ENCODE measurements around the gene RAB6B.
A peak's percentile ranks its signal among the peaks of the same experiment; 100 is the strongest.

Gene RAB6B

DNA sequence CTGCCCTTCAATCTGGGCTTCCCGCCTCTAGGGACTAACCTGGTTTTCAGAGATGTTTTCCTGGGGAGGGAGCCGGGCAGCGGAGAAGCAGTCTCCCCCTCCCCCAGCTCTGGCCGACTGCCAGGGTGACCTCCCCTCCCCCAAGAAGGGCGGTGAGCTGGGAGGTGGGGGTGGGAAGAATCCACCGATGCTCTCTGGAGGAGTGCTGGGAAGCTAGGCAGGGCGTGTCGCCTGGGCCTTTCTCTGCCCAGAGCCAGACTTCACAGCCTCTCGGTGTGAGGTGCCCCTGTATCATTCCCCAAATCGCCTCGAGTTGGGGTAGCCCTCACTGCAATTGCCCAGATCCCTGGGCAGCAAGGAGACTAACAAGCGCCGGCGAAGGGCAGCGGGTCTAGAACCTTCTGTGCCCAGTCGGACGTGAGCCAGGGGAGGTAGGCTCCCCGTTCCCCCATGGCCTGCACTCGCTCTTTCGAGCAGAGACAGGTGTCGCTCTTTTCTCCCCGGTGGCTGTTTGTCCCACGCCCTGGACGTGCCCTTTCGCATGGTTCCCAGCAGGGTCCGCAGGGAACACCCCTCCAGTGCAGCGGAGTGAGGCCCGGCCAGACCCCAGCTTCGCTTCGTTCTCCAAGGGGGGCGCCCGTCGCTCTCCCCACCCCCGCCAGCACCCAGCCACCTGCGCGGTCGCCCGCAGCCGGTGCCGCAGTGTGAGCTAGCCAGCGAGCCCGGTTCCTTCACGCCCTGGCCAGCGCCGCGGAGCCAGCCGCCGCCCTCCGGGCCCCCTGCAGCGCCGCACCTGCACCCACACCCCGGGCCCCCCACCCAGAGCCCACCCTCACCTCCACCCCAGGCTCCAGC is 1.1 kb downstream of the RAB6B start:
- peak; percentile 70 for DNase-seq

DNA sequence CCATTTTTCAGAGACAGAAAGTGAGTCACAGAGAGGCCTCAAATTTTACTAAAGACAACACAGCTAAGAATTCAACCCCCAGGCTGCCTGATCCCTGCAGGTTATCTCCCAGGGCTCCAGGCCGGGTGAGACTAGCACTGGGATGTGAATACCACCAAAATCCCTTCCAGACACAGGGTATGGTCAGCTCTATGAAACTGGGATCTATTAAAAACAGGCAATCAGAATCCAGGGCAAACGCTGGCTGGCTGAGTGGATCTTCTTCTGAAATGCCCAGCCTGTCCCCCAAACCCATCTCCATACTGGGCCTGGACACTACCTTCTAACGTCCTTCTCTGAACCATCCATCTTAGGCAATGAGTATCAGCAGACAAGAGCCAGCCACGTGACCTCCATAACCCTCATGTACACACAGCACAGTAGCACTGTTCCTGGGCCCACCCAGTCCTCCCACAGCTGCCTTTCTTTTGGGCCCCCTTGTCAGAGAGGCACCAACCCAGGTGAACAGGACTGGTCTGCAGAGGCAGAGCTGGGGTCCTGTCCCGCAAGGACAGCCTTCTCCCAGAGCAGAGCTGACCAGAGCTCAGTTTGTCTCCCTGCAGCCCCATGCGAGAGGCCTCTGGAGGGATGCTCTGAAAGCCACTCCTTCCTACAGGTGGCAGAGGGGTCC is 1.9 kb downstream of the RAB6B start:
- DNase-seq: no peak

DNA sequence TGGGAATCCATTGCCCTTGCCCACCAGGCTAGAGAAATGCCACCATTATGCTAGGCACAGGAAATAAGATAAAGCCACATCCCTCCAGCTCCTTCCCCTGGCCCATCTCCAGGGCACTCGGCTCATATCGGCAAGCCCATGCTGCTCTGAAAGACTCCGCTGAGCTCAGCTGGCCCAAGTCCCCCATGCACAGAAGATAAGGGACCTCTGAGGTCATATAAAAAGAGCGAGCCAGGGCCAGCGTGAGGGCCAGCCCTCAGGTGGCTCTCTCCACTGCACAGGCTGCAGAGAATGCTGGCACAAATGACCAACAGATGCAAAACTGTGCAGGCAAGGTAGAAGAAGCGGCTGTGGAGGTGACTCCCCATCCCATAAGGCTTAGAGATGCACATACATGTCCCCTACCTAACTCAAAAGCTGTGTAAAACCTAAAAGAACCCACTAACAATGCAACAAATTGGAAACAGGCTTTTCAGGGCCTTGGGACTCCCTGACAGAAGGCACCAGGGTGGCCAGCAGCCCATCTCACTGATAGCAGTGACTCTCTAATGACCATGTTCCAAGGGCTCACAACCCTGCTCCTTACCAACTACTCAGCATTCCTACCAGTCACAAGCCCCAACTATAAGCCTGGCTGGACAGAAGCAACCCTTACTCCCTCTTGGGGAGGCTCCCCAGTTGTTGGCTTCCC is 3.0 kb downstream of the RAB6B start:
- DNase-seq: no peak

DNA sequence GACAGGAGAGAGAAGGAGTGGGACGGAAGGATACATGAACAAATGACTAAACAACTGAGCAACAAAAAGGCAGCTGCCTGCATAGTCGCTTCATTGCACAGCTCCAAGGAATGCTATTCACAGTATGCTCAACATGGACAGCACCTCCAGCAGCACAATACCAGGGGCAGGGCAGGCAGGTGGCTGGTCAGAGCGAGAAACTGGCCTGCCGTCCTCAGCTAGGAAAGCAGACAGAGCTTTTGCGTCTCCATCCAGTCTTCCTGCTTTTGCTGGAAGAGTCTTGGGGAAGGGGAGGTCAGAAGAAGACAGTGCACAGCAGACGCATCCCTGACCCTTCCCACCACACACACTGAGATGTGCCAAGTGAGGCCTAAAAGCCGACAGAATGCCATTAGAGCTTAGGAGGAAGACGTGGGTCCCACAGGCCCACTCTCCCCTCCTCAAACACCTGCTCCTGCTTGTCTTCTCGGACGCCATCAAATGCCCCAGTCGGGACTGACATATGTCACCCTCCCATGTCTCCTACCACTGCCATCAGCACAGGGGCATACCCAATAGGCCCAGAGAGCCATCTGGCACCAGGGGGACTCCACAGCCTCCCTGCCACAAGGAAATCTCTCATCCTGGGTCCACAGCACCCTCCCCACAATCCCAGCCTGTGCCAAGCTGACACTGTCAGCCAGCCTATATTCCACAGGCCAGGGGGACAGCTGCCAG is 3.9 kb downstream of the RAB6B start:
- no peak for DNase-seq

DNA sequence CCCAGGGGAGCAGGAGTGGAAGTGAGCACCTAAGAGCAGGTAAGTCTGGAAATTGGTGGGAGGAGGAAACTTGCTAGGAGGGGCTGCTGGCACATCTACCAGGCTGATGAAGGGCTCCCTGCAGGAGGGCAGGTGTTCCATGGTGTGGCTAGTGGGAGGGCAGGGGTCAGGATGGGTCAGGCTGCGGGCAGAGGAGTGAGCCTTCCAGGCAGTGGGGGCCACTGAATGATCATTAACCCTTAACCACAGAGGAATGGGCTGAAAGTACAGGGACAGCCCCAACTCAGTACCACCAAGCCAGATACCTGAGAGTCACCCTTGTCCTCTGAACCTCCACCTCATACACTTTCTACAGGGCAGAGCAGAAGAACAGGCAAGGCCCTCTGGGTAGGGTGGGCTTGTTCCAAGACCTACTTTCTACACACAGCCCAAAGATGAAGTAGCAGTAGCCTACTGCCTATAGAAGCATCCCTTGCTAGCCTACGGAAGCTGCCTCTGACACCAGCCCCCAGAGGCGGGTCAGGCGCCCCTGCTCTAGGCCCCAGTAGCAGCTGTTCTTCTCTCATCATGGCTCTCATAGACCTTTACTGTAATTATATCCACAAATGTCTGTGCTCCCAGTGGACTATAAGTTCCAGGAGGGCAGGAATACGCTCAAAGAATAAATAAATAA is 4.6 kb downstream of the RAB6B start:
- no peak for DNase-seq

DNA sequence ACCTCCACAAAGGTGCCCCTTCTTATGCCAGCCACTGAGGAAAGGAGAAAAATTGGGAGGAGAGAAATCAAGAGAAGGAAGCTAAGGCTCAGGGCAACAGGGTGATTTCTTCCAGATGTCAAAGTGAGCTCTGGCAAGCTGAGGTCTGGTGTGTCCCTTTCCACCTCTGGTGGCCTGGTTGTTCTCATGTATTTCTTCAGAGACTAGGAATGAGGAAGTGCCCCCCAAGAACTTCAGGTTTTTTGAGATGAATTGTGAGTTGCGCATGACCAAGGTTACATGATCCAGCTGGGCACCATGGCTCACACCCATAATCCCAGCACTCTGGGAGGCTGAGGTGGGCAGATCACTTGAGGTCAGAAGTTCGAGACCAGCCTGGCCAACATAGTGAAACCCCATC is 5.6 kb downstream of the RAB6B start:
- DNase-seq: no peak

DNA sequence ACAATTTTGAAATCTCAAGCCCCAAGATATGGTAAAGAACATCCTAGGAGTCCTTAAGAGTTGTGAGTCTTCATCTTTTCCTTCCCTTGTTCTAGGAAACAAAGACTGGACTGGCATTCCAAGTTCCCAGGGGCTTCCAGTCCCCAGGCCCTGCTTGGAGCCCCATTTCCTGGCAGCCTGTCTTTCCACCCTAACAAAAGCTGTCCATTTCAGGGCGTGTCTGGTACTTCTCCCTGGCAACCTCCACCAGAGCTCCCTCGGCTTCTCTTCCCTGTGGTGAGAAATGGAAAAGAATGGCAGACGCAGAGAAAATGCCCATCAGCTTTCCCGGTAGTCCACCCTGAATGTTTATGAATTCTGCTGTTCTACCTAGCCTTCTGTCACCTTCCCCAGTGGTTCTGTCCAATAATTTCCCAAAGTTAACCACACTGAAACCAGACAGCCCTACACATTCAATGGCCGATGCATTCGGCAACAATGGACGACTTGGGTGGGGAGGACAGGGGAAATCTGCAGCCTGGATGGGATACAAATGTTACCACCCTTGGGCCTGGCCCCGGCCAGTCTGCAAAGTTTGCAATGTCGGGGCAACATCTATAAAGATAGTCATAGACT is 6.8 kb downstream of the RAB6B start:
- no peak for DNase-seq

DNA sequence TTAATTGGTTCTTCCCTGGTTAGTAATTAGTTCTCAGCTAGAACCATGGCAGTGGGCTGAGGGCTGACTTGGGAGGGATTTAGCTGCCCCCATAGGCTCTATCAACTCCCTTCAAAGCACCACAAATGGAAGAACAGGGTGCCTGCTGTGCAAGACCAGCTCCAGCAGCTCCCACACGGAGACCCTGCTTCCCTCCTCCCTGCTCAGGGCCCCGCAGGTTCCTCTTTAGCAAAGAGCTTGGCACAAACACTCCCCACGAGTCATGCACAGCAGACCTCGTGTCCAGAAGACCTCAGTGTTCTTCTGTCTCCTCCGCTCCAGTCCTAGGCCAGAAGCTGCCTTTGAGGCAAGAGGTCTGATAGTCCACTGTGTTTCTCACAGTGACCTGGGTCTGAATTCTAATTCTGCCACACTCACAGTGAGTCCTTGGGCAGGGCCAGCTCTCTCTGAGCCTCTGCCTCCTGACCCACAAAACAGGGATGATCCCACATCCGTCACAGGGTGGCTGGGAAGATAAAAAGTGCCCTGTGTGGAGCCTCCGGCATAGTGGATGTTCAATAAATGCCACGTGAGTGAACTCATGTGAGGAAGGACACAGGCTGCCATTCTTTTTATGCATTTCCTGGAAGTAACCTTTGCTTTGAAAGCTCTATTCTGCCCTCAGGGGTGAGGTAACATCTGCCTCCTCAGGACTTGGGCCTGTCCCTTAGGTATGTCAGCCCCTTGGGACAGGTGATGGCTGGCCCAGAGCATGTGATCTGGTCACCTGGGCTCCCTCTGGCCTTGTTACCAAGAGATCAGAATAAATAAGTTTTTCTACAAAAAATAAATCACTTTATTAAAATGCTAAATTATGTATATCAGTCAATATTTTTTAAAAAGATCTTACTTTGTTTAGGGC is 7.6 kb downstream of the RAB6B start:
- DNase-seq: no peak

DNA sequence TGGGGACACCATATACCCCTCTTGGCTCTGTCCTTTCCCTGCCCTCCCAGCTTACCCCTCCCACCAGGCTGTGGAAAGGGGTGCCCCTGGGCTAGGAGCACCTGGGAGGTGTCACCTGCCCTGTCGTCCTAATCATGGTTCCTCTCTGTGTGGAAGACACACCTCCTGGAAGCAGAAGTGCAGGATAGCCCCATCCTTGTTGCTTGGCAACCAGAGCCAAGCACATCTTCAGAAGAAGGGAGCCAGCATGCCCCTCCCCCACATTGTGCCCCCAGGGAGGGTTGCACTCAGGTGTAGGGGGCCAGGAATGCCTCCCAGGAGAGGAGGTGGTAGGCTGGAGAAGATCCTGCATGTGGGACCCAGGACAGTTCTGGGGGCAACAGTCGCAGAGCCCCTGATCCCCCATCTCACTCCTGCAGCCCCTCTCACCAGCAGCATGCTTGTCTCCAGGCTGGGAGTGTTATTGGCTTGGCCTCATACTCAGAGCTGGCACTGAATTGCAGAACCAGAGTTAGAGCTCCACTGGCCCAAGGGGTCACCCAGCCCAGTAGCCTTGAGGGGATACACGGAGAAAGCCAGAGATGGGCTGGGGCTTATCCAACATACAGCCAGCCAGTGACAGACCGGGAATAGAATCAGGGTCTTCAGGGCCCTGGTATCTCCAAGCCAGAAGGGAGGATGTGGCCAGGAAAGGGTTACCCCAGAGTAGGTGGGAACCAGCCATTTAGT is 8.4 kb downstream of the RAB6B start:
- DNase-seq: no peak

DNA sequence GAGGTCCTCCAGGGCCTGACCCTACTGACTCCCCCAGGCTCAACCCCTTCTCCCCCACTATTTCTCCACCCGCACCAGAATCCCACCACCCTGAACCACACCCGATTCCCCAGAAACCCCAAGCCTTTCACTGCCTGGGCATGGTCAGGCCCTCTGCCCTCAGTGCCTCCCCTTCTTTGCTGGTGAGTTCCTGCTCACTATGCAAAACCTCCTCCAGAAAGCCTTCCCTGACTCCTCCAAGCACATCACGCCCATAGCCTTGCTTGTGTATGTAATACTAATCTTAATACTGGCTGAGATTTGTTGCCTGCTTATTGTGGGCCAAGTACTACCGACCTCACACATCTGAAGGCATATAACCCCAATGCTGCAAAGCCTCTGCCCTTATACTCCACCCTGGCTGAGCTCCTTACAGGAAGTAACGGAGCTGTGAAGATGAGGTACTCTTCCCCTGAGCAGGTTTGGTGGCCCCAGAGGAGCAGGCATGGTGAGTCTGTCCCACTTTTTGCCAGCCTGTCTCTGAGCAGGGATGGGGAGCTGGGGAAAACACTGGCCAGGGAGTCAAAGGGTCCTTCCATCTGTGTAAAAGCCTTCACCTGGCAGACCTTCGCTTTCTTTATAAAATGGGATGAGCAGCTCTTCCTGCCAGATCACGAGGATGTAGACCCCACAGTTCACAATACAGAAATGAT is 9.5 kb downstream of the RAB6B start:
- no peak for DNase-seq

DNA sequence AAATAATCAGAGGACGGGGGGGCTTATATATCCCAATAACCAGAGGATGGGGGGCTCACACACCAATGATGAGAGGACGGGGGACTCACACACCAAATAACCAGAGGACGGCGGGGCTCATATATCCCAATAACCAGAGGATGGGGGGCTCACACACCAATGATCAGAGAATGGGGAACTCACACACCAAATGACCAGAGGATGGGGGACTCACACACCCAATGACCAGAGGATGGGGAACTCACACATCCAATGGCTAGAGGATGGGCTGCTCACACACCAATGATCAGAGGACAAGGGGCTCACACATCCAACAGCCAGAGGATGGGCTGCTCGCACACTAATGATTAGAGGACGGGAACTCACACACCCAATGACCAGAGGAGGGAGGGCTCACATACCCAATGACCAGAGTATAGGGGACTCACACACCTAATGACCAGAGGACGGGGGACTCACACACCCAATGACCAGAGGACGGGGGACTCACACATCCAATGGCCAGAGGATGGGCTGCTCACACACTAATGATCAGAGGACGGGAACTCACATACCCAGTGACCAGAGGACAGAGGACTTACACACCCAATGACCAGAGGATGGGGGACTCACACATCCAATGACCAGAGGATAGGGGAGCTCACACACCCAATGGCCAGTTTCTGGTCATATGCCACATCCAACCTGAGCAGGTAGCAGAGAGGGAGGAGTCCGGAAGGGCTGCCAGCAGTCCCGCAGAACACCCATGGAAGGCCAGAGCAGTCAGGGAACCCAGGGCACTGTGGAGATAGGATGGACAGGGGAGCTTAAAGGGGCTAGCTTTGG is 10.6 kb downstream of the RAB6B start:
- DNase-seq: no peak

DNA sequence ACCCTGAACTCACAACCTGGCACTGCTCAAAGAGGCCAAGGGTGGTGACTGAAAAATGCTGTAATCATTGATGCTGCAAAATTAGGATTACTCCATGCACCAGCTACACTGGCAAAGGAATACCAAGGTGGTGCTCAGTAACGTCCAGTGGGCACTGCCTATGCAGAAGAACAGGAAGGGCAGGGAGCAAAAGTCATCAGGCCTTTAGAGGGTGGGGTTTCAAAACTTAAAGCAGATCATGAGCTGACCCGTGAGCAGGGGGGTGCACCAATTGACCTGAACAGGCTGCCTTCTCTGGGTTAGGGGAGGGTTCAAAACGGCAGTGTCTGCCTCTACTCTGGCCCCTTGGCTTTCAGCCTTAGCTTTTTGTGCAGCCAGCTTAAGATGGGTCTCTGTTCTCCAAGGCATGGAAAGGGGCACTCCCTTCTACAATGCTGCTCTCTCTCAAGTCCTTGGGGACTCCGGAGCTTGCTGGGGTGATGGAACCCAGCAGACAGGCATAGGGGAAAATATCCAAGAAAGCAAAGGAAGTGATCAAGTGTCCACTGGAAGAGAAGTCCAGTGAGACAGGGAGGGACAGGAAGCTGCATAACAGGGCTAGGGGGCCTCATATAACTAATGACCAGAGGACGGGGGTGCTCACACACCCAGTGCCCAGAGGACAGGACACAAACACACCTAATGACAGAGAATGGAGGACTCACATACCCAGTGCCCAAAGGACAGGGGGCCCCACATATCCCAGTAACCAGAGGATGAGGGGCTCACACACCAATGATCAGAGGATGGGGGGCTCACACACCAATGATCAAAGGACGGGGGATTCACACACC is 11.4 kb downstream of the RAB6B start:
- DNase-seq: no peak

DNA sequence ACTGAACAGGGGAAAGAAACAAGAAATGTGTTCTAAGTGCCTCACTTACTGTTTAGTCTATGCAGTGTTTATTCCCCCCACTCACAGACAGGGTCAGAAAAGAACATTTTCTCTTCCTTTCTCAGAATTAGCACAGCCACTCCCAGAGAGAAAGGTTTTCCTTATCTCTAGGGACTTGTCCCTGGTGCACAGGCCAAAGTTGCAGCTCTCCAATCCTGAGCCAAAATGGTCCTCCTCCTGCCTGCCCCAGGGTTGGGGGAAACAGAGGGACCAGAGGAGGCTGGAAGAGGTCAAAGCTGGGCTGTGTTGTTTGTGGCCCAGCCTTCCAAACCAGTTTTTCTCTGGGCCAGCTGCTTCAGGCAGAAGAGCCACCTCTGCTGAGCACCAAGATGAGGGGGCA is 12.0 kb downstream of the RAB6B start:
- no peak for DNase-seq

DNA sequence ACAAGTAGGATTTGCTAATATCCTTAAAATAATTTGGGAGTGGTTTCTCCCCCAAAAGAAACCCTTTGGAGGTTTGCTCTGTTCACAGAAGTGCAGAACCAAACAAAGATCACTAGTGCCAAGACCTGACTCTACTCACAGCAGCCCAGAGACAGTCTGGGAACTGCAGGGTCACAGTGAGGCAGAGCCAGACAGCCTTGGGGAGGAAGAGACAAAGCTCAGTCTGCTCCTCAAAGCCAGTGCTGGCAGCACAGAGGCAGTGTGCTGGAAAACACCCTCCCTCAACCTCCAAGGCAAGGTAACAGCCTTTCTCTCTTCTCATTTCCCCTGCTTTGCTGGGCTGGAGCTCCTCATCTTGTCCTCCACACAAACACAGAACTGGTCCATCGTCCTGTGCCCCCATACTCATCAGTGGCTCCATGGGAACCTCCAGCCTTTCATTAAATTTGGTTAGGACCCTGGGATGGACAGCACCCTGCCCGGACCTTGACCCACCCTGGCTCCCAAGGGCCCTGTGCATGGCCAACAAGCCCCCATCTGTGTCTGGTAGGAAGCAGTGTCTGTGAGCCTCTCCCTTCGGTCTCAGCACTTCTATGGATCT is 12.6 kb downstream of the RAB6B start:
- no peak for DNase-seq

DNA sequence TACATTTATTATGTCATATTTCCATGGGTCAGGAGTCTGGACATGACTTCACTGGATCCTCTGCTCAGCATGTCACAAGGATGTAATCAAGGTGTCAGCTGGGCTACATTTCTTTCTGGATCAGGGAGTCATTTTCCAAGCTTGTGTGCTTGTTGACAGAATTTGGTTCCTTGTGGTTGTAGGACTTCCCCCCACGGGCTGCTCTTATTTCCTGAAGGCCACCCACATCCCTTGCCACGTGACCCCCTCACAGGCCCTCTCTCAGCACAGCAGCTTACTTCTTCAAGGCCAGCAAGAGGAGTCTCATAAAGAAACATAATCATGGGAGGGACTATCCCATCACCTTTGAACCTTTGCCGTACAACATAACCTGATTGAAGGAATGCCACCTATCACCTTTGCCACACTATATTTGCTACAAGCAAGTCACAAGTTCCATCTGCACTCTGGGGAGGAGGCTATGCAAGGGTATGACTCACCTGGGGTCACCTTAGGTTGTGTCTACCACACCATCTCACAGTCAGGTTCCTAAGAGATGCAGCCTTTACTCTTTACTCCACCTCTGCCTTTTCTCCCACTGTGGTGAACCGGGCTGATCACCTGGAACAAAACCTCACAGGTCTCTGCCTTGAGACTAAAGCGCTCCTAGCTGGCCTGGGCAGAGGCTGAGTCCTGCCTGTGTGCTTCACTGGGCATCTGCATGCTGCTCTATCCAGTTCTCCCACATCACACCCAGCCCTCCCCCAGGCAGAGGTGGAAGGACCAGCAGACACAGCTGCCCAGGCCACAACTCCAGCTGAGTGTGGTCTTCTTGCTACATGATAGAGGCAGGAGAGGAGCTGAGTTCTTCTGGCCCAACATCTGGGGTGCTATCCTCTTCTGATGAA is 13.5 kb downstream of the RAB6B start:
- DNase-seq: no peak

DNA sequence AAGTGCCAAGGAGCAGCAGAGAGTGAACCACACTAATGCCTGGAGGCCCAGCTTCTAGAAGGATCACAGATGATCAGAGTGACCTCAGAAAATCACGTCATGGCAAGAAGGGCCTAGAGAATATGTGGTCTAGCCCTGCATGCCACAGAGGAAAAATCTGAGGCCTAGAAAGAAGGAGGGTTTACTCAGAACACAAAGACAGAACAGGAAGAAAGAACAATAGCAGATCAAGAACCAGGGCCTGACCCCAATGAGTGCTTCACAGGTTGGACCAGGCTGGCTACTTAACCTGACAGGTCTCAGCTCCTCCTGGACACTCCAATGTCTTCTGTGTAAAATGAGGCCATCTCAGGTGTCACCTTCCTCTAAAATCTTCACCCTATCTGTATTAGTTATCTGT is 14.2 kb downstream of the RAB6B start:
- no peak for DNase-seq

Data from NCI-H1105 (cell line).